Sciatic nerve (tissue), 2 donors: ENCODE measurements around the gene DDX11. TPM values are rescaled to one million over a fixed set of nuclear protein-coding genes. Genes with fewer than 3 reads are reported as not detected.
"Not testable (repeated sequence)": the region's sequence is repeated elsewhere in the genome, so short reads cannot be mapped to it uniquely, and the experiment has no call there.

Experiments used
- ATAC-seq: fragments of 200-7000 bp; cut with Tn5 transposase; one replicate; pipeline ENCODE4 v1.9.1; 2020; ENCODE audit warnings: mild to moderate bottlenecking, moderate library complexity
- DNase-seq: peaks from one replicate; pipeline ENCODE4 v3.0.0-alpha.2; 2020; ENCODE audit warnings: low spot score
- intact Hi-C: fragments of 100-400 bp; cut with DNase I; formaldehyde crosslinking; loops from one replicate; pipeline ENCODE4 v1.14.2; 2022
- total RNA-seq: library from RNA; stranded (reverse); fragmentation: NEBNext Ultra II Directional; extraction: Animal tissue kit (Norgen Biotek cat#: 25700); gene quantifications from one replicate; pipeline ENCODE4 v1.2.1, GENCODE V29; 2021
- donor health status: DM: no; HTN: no; CAD: no.
- donor health status: DM: no; HTN: no; CAD: no.

The DDX11 gene
- total RNA-seq, 1 donor from 2014 or later, result 15.6 TPM

GRCh38 chr12:31115092-31115601, 41.5 kb downstream of the DDX11 start:
- DNase-seq, intact Hi-C loops, ATAC-seq: not testable (repeated sequence)

DNA sequence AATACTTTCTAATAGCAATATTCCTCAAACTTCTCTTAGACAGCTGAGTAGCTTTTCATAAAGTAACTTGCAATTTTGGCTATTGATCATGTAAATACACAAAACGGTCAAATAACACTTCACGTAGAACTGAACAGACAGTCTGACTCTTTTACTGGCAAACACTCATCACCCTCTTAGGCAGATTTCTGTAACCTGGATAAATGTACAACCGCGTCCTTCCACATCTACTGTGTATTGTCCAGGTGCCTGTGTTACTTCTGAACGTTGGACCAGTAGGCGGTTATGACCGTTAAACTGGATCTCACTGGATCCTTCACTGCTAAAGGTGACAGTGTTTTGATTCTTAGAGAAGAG, 43.2 kb downstream of the DDX11 start:
- intact Hi-C loops, DNase-seq: not testable (repeated sequence)
- peak; percentile 6 for ATAC-seq

DNA sequence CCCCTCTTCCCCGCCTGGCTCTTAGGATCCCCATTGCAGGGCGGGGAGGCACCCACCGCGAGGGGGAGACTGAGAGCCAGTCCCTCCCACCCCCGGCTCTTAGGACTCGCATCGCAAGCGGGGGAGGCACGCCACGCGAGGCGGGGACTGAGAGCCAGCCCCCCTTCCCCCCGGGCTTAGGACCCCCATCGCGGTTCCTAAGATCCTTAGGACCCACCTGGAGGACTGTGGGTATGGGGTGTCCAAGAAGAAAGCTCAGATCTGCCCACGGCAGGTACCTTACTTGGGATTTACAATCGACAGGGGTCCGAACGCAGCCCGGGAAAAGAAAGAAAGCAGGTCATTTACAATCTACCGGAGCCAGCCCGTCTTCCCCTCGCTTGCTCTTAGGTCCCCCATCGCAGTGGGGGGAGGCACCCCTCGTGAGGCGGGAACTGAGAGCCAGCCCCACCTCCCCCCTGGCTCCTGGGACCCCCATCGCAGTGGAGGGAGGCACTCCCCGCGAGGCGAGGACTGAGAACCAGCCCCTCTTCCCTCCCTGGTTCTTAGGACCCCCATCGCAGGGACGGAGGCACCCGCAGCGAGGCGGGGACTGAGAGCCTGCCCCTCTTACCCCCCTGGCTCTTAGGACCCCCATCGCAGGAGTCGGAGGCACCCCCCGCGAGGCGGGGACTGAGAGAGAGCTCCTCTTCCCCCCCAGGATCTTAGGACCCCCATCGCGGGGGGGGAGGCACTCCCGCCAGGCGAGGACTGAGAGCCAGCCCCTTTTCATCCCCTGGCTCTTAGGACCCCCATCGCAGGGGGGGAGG, 43.7 kb downstream of the DDX11 start:
- peak; percentile 83 for ATAC-seq
- intact Hi-C loops, result no loop called here
- DNase-seq, result no peak

DNA sequence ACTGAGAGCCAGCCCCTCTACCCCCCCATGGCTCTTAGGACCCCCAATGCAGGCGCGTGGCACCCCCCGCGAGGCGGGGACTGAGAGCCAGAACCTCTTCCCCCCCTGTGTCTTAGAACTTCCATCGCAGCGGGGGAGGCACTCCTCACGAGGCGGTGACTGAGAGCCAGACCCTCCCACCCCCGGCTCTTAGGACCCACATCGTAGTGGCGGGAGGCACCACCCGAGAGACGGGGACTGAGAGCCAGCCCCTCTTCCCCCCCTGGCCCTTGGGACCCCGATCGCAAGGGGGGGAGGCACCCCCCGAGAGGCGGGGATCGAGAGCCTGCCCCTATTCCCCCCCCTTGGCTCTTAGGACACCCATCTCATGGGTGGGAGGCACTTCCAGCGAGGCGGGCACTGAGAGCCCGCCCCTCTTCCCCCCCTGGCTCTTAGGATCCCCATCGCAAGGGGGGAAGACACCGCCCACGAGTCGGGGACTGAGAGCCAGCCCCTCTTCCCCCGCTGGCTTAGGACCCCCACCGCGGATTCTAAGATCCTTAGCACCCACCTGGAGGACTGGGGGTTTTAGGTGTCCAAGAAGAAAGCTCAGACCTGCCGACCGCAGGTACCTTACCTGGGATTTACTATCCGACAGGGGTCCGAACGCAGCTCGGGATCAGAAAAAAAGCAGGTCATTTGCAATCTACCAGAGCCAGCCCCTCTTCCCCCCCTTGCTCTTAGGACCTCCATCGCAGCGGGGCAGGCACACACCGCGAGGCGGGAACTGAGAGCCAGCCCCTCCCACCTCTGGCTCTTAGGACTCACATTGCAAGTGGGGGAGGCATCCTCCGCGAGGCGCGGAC, 44.9 kb downstream of the DDX11 start:
- ATAC-seq (peak; percentile 88), DNase-seq (no peak)
- intact Hi-C loops, result no loop called here

GRCh38 chr12:31119192-31119802, 45.6 kb downstream of the DDX11 start:
- peak; percentile 15 for ATAC-seq
- intact Hi-C loops, result no loop called here
- DNase-seq, result no peak

DNA sequence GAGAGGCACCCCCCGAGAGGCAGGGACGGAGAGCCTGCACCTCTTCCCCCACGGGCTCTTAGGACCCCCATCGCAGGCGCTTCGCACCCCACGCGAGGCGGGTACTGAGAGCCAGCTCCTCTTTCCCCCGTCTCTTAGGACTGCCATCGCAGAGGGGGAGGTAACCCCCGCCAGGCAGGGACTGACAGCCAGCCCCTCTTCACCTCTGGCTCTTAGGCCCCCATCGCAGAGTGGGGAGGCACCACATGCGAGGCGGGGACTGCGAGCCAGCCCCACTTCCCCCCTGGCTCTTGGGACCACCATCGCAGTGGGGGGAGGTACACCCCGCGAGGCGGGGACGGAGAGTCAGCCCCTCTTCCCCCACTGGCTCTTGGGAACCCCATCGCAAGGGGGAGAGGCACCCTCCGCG, 46.1 kb downstream of the DDX11 start:
- ATAC-seq (no peak), DNase-seq (no peak)
- intact Hi-C loops, result no loop called here

- DNase-seq (no peak), ATAC-seq (no peak)
- intact Hi-C loops, result no loop called here
Measured at GRCh38 chr12:31120392-31121008, 46.8 kb downstream of the DDX11 start.

DNA sequence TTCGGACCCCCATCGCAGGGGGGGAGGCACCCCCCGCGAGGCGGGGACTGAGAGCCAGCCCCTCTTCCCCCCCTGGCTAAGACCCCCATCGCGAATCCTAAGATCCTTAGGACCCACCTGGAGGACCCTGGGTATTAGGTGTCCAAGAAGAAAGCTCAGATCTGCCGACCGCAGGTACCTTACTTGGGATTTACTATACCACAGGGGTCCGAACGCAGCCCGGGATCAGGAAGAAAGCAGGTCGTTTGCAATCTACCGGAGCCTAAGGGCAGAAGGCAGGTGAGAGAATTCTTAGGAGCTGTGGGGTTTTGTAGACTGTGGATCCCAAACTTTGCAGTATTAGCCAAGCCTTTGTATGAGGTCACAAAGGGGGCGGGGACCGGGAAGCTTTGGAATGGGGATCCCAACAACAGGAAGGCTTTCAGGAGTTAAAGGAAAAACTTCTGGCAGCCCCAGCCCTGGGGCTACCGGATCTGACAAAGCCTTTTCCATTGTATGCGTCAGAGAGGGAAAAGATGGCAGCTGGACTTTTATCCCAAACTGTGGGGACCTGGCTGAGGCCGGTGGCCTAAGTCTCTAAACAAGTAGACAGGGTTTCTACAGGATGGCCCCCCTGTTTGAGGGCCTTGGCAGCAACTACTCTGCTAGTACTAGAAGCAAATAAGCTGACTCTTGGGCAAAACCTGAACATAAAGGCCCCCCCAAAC, 47.5 kb downstream of the DDX11 start:
- ATAC-seq, DNase-seq: not testable (repeated sequence)

GRCh38 chr12:31122481-31122880, 48.8 kb downstream of the DDX11 start:
- ATAC-seq, result no peak
- intact Hi-C loops, result no loop called here
- DNase-seq, result no peak

More for the DNA sequence above, 47.5 kb downstream of the DDX11 start:
- intact Hi-C loops, result not testable (repeated sequence)

DNA sequence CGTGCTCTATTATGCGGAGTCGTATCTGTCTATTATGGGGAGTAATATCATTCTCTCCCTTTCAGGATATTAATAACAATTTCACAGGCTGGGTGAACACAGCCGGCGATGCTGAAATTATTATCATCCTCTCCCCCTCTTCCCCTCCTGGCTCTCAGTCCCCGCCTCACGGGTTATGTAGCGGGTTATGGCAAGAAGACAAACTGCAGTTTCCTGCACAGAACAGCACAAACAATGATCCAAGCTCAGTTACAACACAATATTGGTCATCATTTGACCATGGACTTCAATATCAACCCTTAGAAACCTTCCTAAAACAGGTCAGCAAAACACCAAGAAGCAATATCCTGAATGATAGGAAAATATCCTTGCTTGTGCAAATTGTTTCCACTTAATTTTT, 50.5 kb downstream of the DDX11 start:
- DNase-seq, intact Hi-C loops, ATAC-seq: not testable (repeated sequence)

- intact Hi-C loops, ATAC-seq, DNase-seq: not testable (repeated sequence)
Measured at GRCh38 chr12:31125171-31125570, 51.5 kb downstream of the DDX11 start.

- ATAC-seq, intact Hi-C loops: not testable (repeated sequence)
Measured at GRCh38 chr12:31127209-31127848, 53.7 kb downstream of the DDX11 start.

DNA sequence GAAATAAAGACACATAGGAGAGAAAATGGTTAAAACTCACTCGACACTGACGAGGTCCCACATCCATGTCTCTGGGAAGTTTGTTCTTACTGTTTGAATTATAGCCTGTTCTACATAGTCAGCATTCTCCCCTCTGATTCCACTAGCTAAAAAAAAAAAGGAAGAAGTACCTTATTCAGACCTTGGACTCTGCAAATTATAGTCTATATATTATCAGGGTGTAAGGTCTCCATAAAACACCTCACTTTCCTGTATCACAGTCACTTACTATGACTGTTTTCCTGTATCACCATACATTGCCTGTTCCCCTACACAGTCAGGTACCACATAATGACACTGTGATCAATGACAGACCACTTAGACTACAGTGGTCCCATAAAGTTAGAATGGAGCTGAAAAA, 62.9 kb downstream of the DDX11 start:
- ATAC-seq, intact Hi-C loops, DNase-seq: not testable (repeated sequence)

More at GRCh38 chr12:31127209-31127848, 53.7 kb downstream of the DDX11 start:
- DNase-seq, result not testable (repeated sequence)

DNA sequence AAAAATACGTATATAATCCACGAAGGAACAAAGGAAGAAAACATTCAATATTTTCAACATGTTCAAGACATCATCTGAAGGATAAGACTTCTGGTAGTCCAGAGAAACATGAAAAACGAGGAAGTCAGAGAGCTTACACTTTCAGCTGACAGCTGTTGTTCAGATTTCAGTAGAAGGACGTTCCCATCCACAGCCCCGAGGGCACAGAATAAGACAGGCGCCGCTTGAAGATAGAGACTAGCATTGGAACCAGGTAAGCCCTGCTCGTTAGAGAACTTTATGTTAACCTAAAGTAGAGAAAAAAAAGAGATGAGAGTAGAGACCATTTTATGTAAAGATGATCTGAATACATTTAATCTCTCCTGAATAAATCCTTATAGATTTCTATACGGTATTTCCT, 71.1 kb downstream of the DDX11 start:
- ATAC-seq, DNase-seq, intact Hi-C loops: not testable (repeated sequence)

DNA sequence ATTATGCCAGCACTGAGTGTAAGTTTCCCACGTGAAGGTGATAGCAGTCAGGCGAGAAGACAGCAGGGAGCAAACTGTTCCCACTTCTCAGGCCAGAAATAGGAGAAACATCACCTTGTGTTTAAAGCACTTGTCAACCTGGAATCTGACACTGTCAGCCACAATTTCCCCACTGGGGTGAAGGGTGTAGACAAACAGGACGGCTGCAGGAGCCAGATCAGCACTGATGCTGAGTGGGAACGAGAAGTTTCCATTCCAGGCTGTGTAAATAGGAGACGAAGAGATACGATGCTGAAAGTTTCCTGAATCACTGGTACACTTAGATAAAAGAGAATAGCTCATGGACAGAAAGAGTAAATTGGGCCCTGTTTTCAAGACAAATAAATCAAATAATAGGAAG, 71.6 kb downstream of the DDX11 start:
- DNase-seq, ATAC-seq, intact Hi-C loops: not testable (repeated sequence)

GRCh38 chr12:31147415-31147814, 73.8 kb downstream of the DDX11 start:
- DNase-seq, intact Hi-C loops, ATAC-seq: not testable (repeated sequence)

DNA sequence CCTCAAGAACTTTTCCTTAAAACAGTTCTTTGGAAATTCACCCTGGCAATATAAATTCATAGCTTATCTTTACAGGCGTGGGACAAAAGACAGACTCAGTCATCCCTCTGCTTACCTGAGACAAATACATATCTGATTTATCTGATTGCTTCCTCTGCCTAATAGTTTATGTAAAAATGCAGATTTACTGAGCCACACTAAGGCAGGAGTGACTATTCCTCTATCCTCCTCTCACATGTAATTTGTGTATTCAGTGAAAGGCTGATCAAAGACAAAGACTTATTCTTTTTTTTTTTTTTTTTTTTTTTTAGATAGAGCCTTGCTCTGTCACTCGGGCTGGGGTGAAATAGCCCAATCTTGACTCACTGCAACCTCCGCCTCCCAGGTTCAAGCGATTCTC, 77.1 kb downstream of the DDX11 start:
- intact Hi-C loops, ATAC-seq, DNase-seq: not testable (repeated sequence)
